Choroid plexus epithelial cell (primary cell): ENCODE measurements around the gene MMP21.

Experiments used
- DNase-seq: peaks from one replicate; pipeline ENCODE4 v3.0.0-alpha.2; 2010; ENCODE audit warnings: low read depth
- H3K4me3 ChIP-seq: 2 replicates; pipeline ENCODE4 v1.5.1; 2011; ENCODE audit warnings: low read depth, mild to moderate bottlenecking, control low read depth, low read length, moderate library complexity
- CTCF ChIP-seq: conservative IDR thresholded peaks from 2 replicates; pipeline ENCODE4 v1.5.1; 2011; ENCODE audit warnings: low read depth, mild to moderate bottlenecking, control low read depth, inconsistent platforms, low read length, moderate library complexity

MMP21 gene

GRCh38 chr10:125775491-125776106 lies at the start of gene MMP21:
TSS of gene MMP21 (minus strand) at chr10:125775821. CDS start at chr10:125775821, 0 bp downstream.
- no peak within 1 kb of the TSS for H3K4me3 ChIP-seq
- TF ChIP-seq CTCF, result no peak
- no peak for DNase-seq

GRCh38 chr10:125824736-125825135 lies 49.1 kb upstream of the MMP21 start:
- no peak for TF ChIP-seq CTCF
- H3K4me3 ChIP-seq, result peak overlapping the region; percentile 86
- no peak for DNase-seq

- peak overlapping the region; percentile 86 for H3K4me3 ChIP-seq
- TF ChIP-seq CTCF, result no peak
- peak; percentile 19 for DNase-seq
Measured at GRCh38 chr10:125823663-125824251, 48.1 kb upstream of the MMP21 start.

GRCh38 chr10:125822878-125823662 lies 47.4 kb upstream of the MMP21 start, which contains the start of the genes BCCIP and UROS:
TSS of gene BCCIP (plus strand) at chr10:125823546. CDS start at chr10:125823558, 12 bp downstream.
TSS of gene UROS (minus strand) at chr10:125823258. CDS start at chr10:125816499, 6,759 bp downstream.
- peak within 1 kb of the TSS; percentile 86 for H3K4me3 ChIP-seq
- peak; percentile 93 for DNase-seq
- peak; percentile 1 for TF ChIP-seq CTCF

GRCh38 chr10:125820701-125821100 lies 45.1 kb upstream of the MMP21 start:
- no peak overlapping the region for H3K4me3 ChIP-seq
- no peak for TF ChIP-seq CTCF
- DNase-seq, result peak; percentile 35

- H3K4me3 ChIP-seq, result no peak overlapping the region
- TF ChIP-seq CTCF, result no peak
- DNase-seq, result no peak
Measured at GRCh38 chr10:125817337-125817946, 41.8 kb upstream of the MMP21 start.
